HepG2 (cell line): ENCODE data around the gene MGLL. TPM values are rescaled to one million over a fixed set of nuclear protein-coding genes. Genes with fewer than 3 reads are reported as not detected.

Experiments
- ATAC-seq: fragments of 200-7000 bp; cut with Tn5 transposase; 3 replicates; pipeline ENCODE4 v1.9.1; 2020; ENCODE audit warnings: mild to moderate bottlenecking, moderate library complexity
- BruUV-seq: library from RNA; stranded (reverse); fragments of 400-500 nt; replicated peaks from 2 replicates; lab custom pipeline; 2021; lab: Mats Ljungman, UMichigan
- CTCF ChIA-PET: fragments of 300-600 bp; formaldehyde crosslinking; extraction: SDS; loops from one replicate; lab custom pipeline; 2021; ENCODE audit warnings: low total read pairs, inconsistent platforms, low intra/inter-chr PET ratio; lab: Yijun Ruan, JAX
- POLR2A ChIA-PET: fragments of 350-600 bp; sonication (Branson Sonifier 250); formaldehyde crosslinking; loops from one replicate; lab custom pipeline; 2020; ENCODE audit warnings: antibody characterized with exemption, inconsistent platforms; lab: Yijun Ruan, JAX
- DNase-seq: peaks from one replicate; pipeline ENCODE4 v3.0.0-alpha.2; 2015; ENCODE audit warnings: low spot score
- FAIRE-seq: peaks from 3 replicates; lab custom pipeline; 2011; peaks lifted over from hg19 to GRCh38; lab: Jason Lieb, UNC
- H2AFZ ChIP-seq: one replicate; pipeline ENCODE4 v1.6.1; 2011; ENCODE audit warnings: low read length, inconsistent platforms
- H3K27ac ChIP-seq: fragments of 300-600 bp; 3 replicates; pipeline ENCODE4 v1.8.0; 2011; ENCODE audit warnings: mixed run types, mild to moderate bottlenecking, mixed read lengths, low read length, inconsistent platforms; ENCODE audit not compliant: insufficient read depth; ENCODE audit errors: extremely low read length
- H3K27me3 ChIP-seq, 2 experiments: fragments of 200-600 bp in 1 of 2; 2 replicates in 1 of 2; 3 replicates in 1 of 2; pipeline versions ENCODE4 v1.6.0 to v1.8.0; 2011; ENCODE audit warnings: low read length in 2 of 2, mild to moderate bottlenecking in 2 of 2, moderate library complexity in 2 of 2, inconsistent platforms in 1 of 2; ENCODE audit not compliant: insufficient read depth in 2 of 2, control insufficient read depth in 1 of 2
- H3K36me3 ChIP-seq, 2 experiments: fragments of 200-600 bp in 1 of 2; replicated peaks in 1 of 2; 2 replicates in 1 of 2; 3 replicates in 1 of 2; pipeline versions ENCODE4 v1.5.1 to v1.8.0; 2011; ENCODE audit warnings: low read length in 2 of 2, inconsistent platforms in 1 of 2; ENCODE audit not compliant: insufficient read depth in 2 of 2, control insufficient read depth in 1 of 2
- H3K4me1 ChIP-seq: 2 replicates; pipeline ENCODE4 v1.5.1; 2012; ENCODE audit warnings: low read length, inconsistent platforms; ENCODE audit not compliant: insufficient read depth
- H3K4me2 ChIP-seq: 2 replicates; pipeline ENCODE4 v1.6.0; 2011; ENCODE audit warnings: low read depth, low read length, inconsistent platforms
- H3K4me3 ChIP-seq, 3 experiments: fragments of 200-600 bp in 1 of 3; sonication (generic), shearing (Covaris generic) in 1 of 3; replicated peaks in 1 of 3; 2 replicates each; pipeline ENCODE4 v1.5.1; 2011 to 2016; ENCODE audit warnings: low read length in 3 of 3, inconsistent platforms in 2 of 3, low read depth in 2 of 3, mild to moderate bottlenecking in 2 of 3, control low read depth in 1 of 3, mixed read lengths in 1 of 3; ENCODE audit not compliant: insufficient read depth in 1 of 3
- H3K79me2 ChIP-seq: one replicate; pipeline ENCODE4 v1.6.1; 2011; ENCODE audit warnings: low read length, inconsistent platforms; ENCODE audit not compliant: insufficient read depth
- H3K9ac ChIP-seq: 2 replicates; pipeline ENCODE4 v1.6.0; 2011; ENCODE audit warnings: mild to moderate bottlenecking, low read depth, low read length, inconsistent platforms; ENCODE audit not compliant: insufficient read depth
- H3K9me3 ChIP-seq: 2 replicates; pipeline ENCODE4 v1.5.1; 2012; ENCODE audit warnings: mild to moderate bottlenecking, low read length
- H4K20me1 ChIP-seq: 2 replicates; pipeline ENCODE4 v1.6.0; 2011; ENCODE audit warnings: inconsistent platforms, mild to moderate bottlenecking, low read length, moderate library complexity; ENCODE audit not compliant: insufficient read depth
- CBX1 ChIP-seq: IDR thresholded peaks from one replicate; pipeline ENCODE4 v1.6.1; 2016; ENCODE audit warnings: antibody characterized with exemption, low read depth
- CCDC6 ChIP-seq: sonication (generic); formaldehyde crosslinking; IDR thresholded peaks from 2 replicates; pipeline ENCODE4 v1.8.1; 2022; ENCODE audit warnings: mild to moderate bottlenecking, missing genetic modification reagents, moderate library complexity
- FOXA3 ChIP-seq: IDR thresholded peaks from 2 replicates; pipeline ENCODE4 v1.6.1; 2016; ENCODE audit warnings: missing genetic modification reagents, missing compliant biosample characterization
- TCF12 ChIP-seq, 2 experiments: fragments of 450-650 bp in 1 of 2; sonication (generic) in 1 of 2; formaldehyde crosslinking in 1 of 2; IDR thresholded peaks; 2 replicates each; pipeline versions ENCODE4 v1.6.1 to v1.8.0; 2017 to 2022; ENCODE audit warnings: antibody characterized with exemption in 1 of 2, mild to moderate bottlenecking in 1 of 2, missing genetic modification reagents in 1 of 2, moderate library complexity in 1 of 2
- ZFP36L1 ChIP-seq: sonication (generic); formaldehyde crosslinking; IDR thresholded peaks from 2 replicates; pipeline ENCODE4 v1.8.0; 2022; ENCODE audit warnings: mild to moderate bottlenecking, missing genetic modification reagents, moderate library complexity
- ZFP90 ChIP-seq: sonication (generic); formaldehyde crosslinking; IDR thresholded peaks from 2 replicates; pipeline ENCODE4 v1.8.0; 2022; ENCODE audit warnings: missing genetic modification reagents, mild to moderate bottlenecking, inconsistent platforms, borderline replicate concordance
- ZNF24 ChIP-seq: fragments of 450-650 bp; IDR thresholded peaks from 2 replicates; pipeline ENCODE4 v1.6.1; 2017; ENCODE audit warnings: antibody characterized with exemption, mild to moderate bottlenecking
- ZZZ3 ChIP-seq: sonication (generic); formaldehyde crosslinking; IDR thresholded peaks from 2 replicates; pipeline ENCODE4 v1.4.0; 2020; ENCODE audit warnings: missing genetic modification reagents, mild to moderate bottlenecking, borderline replicate concordance
- WGBS: methylation state at CpG from one replicate; pipeline ENCODE4 v1.1.6; 2017; ENCODE audit warnings: low lambda C conversion rate; 5-methylcytosine and 5-hydroxymethylcytosine counted together
- in situ Hi-C: cut with HindIII; loops from 2 replicates; pipeline ENCODE4 v1.10.0; 2017; ENCODE audit warnings: low pct_unique_long_range_greater_than_20kb; ENCODE audit not compliant: extremely low pct_ligation_motif_present
- intact Hi-C: fragments of 100-400 bp; cut with micrococcal nuclease; formaldehyde crosslinking; loops from one replicate; pipeline ENCODE4 v1.10.0; 2022; ENCODE audit not compliant: unreplicated experiment
- polyA plus RNA-seq, 8 experiments: library from polyadenylated mRNA; depleted of rRNA in 3 of 8; stranded (reverse) in 7 of 8; unstranded in 1 of 8; fragments of >200 nt; fragmentation: Illumina TruSeq in 4 of 8; extraction: Trizol in 4 of 8; gene quantifications; 2 replicates each; pipeline versions ENCODE4 v1.2.1 to v1.2.3, GENCODE V29; 2011 to 2016; ENCODE audit warnings: low read depth in 4 of 8, missing spikeins in 1 of 8, mixed read lengths in 1 of 8; ENCODE audit not compliant: insufficient read depth in 1 of 8
- total RNA-seq, 5 experiments: library from RNA; depleted of rRNA; stranded (reverse); fragments of >200 nt; fragmentation: Illumina TruSeq; extraction: Trizol; gene quantifications; 2 replicates each; pipeline ENCODE4 v1.2.3, GENCODE V29; 2016; ENCODE audit warnings: low read depth in 1 of 5
- TF ChIP-seq, protein P1 (sequence below): sonication (generic); formaldehyde crosslinking; IDR thresholded peaks from 2 replicates; pipeline ENCODE4 v1.5.0; 2020; ENCODE audit warnings: missing genetic modification reagents, mild to moderate bottlenecking, borderline replicate concordance
- TF ChIP-seq, protein P2 (sequence below): sonication (generic); formaldehyde crosslinking; IDR thresholded peaks from 2 replicates; pipeline ENCODE4 v1.4.0; 2020; ENCODE audit warnings: mild to moderate bottlenecking, missing genetic modification reagents
- TF ChIP-seq, protein P3 (sequence below): sonication (generic); formaldehyde crosslinking; IDR thresholded peaks from 2 replicates; pipeline ENCODE4 v1.5.0; 2020; ENCODE audit warnings: missing genetic modification reagents

MGLL gene
- total and polyA plus RNA-seq, 2 of the 13 experiments (the other 11 are each of a cell fraction or from before 2014, with no cell fraction given), result not detected

DNA sequence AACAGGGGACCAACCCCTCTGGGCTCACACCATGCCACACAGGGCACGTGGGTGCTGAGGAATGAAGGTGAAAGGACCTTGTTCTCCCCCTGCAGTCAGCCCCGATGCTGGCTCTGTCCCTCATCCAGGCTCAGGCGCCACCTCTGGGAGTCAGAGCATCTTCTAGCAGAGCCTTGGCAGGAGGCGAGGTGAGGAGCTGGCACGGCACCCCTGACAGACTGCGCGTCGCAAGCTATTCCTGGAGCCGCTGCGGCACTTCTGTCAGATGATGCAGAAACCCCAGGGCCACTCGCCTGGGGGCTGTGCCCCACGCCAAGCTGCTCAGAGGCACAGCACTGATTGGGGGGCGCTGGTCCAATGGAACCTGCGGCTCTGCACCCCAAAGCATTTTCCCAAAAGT, 62.0 kb downstream of the MGLL start:
- H3K4me2 ChIP-seq, result no peak overlapping the region
- in situ Hi-C loops, result no loop called here
- 57% methylated on average over 6 of the region's 14 CpGs for WGBS
- no TSS peak for BruUV-seq
- H3K36me3 ChIP-seq, result no peaks in the 10 kb centered on the region
- H3K4me3 ChIP-seq, result no peak overlapping the region
- no peaks in the 10 kb centered on the region for H3K9me3 ChIP-seq
- no peaks in the 10 kb centered on the region for H3K79me2 ChIP-seq
- no peak for ATAC-seq
- no peak for FAIRE-seq
- no peaks in the 10 kb centered on the region for H4K20me1 ChIP-seq
- no peaks in the 10 kb centered on the region for H3K4me1 ChIP-seq
- no peak overlapping the region for H3K9ac ChIP-seq
- intact Hi-C loops, result no loop called here
- no peak overlapping the region for H3K27ac ChIP-seq
- H2AFZ ChIP-seq, result no peak overlapping the region
- no peak for DNase-seq
- TF ChIP-seq ZNF24 (no peak), FOXA3 (CRISPR knock-in tag) (no peak), ZFP90 (no peak), CCDC6 (CRISPR knock-in tag) (no peak)
- TF ChIP-seq, all 625 proteins: peak for 0
- CTCF ChIA-PET, result no interaction called here
- H3K27me3 ChIP-seq, result peaks cover 4 to 38% of the 10 kb centered on the region in 2 experiments
- POLR2A ChIA-PET, result no interaction called here

DNA sequence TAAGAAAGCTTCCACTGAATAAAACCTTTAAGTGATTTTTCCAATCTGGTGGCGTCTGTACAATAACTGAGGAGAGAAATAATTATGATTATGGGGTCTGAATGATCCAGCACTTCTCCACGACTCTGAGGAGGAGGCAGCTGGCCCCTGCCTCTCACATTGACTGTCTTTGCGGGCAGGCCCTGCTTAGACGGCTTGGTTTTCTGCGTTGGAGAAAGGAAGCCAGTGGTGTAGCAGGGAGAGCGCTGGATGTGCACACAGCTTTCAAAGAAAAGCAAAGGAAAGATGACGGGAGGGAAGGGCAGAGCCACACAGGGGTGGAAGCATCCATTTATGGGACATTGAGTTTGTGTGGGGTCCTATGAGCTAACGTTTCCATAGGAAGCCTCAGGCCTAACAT, 62.5 kb downstream of the MGLL start:
- Histone ChIP-seq H3K79me2 (no peaks in the 10 kb centered on the region), H3K27ac (no peak overlapping the region), H3K4me1 (no peaks in the 10 kb centered on the region), H3K36me3 (no peaks in the 10 kb centered on the region)
- FAIRE-seq, result no peak
- WGBS, result 33% methylated on average over 8 of the region's 8 CpGs
- ATAC-seq, result no peak
- DNase-seq, result no peak
- no peak for TF ChIP-seq TCF12 (IDR thresholded peaks at IDR 0.05)
- no peak for TF ChIP-seq TCF12 (CRISPR knock-in tag; IDR thresholded peaks at IDR 0.05)
- no peak for TF ChIP-seq CBX1
- TF ChIP-seq, protein P1, sequence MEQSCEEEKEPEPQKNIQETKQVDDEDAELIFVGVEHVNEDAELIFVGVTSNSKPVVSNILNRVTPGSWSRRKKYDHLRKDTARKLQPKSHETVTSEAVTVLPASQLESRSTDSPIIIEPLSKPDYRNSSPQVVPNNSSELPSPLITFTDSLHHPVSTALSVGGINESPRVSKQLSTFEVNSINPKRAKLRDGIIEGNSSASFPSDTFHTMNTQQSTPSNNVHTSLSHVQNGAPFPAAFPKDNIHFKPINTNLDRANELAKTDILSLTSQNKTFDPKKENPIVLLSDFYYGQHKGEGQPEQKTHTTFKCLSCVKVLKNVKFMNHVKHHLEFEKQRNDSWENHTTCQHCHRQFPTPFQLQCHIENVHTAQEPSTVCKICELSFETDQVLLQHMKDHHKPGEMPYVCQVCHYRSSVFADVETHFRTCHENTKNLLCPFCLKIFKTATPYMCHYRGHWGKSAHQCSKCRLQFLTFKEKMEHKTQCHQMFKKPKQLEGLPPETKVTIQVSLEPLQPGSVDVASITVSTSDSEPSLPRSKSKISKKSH (CRISPR knock-in tag), result no peak
- TF ChIP-seq ZZZ3 (CRISPR knock-in tag), result no peak
- TF ChIP-seq, protein P2, sequence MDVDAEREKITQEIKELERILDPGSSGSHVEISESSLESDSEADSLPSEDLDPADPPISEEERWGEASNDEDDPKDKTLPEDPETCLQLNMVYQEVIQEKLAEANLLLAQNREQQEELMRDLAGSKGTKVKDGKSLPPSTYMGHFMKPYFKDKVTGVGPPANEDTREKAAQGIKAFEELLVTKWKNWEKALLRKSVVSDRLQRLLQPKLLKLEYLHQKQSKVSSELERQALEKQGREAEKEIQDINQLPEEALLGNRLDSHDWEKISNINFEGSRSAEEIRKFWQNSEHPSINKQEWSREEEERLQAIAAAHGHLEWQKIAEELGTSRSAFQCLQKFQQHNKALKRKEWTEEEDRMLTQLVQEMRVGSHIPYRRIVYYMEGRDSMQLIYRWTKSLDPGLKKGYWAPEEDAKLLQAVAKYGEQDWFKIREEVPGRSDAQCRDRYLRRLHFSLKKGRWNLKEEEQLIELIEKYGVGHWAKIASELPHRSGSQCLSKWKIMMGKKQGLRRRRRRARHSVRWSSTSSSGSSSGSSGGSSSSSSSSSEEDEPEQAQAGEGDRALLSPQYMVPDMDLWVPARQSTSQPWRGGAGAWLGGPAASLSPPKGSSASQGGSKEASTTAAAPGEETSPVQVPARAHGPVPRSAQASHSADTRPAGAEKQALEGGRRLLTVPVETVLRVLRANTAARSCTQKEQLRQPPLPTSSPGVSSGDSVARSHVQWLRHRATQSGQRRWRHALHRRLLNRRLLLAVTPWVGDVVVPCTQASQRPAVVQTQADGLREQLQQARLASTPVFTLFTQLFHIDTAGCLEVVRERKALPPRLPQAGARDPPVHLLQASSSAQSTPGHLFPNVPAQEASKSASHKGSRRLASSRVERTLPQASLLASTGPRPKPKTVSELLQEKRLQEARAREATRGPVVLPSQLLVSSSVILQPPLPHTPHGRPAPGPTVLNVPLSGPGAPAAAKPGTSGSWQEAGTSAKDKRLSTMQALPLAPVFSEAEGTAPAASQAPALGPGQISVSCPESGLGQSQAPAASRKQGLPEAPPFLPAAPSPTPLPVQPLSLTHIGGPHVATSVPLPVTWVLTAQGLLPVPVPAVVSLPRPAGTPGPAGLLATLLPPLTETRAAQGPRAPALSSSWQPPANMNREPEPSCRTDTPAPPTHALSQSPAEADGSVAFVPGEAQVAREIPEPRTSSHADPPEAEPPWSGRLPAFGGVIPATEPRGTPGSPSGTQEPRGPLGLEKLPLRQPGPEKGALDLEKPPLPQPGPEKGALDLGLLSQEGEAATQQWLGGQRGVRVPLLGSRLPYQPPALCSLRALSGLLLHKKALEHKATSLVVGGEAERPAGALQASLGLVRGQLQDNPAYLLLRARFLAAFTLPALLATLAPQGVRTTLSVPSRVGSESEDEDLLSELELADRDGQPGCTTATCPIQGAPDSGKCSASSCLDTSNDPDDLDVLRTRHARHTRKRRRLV (CRISPR knock-in tag), result no peak
- TF ChIP-seq, protein P3, sequence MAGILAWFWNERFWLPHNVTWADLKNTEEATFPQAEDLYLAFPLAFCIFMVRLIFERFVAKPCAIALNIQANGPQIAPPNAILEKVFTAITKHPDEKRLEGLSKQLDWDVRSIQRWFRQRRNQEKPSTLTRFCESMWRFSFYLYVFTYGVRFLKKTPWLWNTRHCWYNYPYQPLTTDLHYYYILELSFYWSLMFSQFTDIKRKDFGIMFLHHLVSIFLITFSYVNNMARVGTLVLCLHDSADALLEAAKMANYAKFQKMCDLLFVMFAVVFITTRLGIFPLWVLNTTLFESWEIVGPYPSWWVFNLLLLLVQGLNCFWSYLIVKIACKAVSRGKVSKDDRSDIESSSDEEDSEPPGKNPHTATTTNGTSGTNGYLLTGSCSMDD, result no peak
- no peak for TF ChIP-seq ZFP36L1 (CRISPR knock-in tag)
- TF ChIP-seq, all 625 proteins: peak for 0
- H3K27me3 ChIP-seq, result peaks cover 4 to 43% of the 10 kb centered on the region in 2 experiments
- no peak overlapping the region for H2AFZ ChIP-seq
- no peaks in the 10 kb centered on the region for H4K20me1 ChIP-seq
- no TSS peak for BruUV-seq
- in situ Hi-C loops (no loop called here), intact Hi-C loops (no loop called here)
- H3K9ac ChIP-seq, result no peak overlapping the region
- POLR2A ChIA-PET, result no interaction called here
- H3K4me2 ChIP-seq, result no peak overlapping the region
- H3K4me3 ChIP-seq, result no peak overlapping the region
- no peaks in the 10 kb centered on the region for H3K9me3 ChIP-seq
- CTCF ChIA-PET, result no interaction called here
